ENCODE measurements around the gene CEP112. TPM values are rescaled to one million over a fixed set of nuclear protein-coding genes. Genes with fewer than 3 reads are reported as not detected.

CEP112 gene
- total RNA-seq, 4 donors from 2014 or later: 14.6 to 21.2 (median 20.2) TPM

DNA sequence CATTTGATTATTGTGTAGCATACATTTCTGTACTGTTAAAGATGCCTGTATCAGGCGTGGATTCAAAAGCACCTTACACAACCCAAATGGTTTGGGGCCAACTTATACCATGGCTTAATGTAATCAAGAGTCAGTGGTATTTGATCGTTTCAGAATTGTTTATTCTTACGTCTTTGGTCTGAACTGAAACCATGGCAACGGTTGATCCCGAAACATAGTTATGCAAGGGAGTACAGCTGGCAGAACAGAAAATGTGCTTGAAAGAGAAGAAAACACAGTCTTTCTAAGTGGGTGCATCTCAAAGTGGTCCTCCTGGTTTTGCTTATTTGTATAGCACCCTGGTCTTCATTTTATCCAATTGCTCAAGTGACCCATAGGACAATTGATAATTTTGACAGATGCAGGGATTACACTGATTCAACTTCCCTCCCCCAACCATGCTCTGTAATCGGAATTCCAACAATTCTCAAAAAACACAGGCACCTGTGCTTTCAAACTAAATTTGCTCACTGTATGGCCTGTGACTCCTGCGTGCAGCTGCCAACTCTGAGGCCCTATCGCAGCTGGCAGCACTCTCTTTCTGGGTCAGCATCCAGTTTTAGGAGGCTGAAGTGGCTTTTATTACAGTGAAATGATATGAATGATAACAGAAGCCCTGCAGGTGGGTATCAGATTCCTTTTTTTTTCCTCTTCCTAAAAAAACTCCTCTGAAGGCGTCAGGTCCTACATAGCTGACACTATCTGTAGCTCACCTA, 553.5 kb downstream of the CEP112 start:
- Histone ChIP-seq H3K27ac (peak overlapping the region; percentile 1 to 63 (median 48)), H3K27me3 (no peaks in the 10 kb centered on the region), H3K9me3 (no peaks in the 10 kb centered on the region), H3K4me1 (peaks cover 25 to 33% of the 10 kb centered on the region in 2 donors), H3K36me3 (no peaks in the 10 kb centered on the region), H3K4me3 (replicated peaks in 1 of 3) (no peak overlapping the region)
- intact Hi-C loops (cut with DNase I): no loop called here
- WGBS, 2 donors: 25 to 36% methylated on average over 9 of the region's 9 CpGs
- peak; percentile 72 to 76 for DNase-seq
- TF ChIP-seq, protein P1, sequence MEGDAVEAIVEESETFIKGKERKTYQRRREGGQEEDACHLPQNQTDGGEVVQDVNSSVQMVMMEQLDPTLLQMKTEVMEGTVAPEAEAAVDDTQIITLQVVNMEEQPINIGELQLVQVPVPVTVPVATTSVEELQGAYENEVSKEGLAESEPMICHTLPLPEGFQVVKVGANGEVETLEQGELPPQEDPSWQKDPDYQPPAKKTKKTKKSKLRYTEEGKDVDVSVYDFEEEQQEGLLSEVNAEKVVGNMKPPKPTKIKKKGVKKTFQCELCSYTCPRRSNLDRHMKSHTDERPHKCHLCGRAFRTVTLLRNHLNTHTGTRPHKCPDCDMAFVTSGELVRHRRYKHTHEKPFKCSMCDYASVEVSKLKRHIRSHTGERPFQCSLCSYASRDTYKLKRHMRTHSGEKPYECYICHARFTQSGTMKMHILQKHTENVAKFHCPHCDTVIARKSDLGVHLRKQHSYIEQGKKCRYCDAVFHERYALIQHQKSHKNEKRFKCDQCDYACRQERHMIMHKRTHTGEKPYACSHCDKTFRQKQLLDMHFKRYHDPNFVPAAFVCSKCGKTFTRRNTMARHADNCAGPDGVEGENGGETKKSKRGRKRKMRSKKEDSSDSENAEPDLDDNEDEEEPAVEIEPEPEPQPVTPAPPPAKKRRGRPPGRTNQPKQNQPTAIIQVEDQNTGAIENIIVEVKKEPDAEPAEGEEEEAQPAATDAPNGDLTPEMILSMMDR (IDR thresholded peaks at IDR 0.05): peak in 1 of 6 experiments; percentile 18
- no peak for TF ChIP-seq POLR2A (IDR thresholded peaks at IDR 0.05)

DNA sequence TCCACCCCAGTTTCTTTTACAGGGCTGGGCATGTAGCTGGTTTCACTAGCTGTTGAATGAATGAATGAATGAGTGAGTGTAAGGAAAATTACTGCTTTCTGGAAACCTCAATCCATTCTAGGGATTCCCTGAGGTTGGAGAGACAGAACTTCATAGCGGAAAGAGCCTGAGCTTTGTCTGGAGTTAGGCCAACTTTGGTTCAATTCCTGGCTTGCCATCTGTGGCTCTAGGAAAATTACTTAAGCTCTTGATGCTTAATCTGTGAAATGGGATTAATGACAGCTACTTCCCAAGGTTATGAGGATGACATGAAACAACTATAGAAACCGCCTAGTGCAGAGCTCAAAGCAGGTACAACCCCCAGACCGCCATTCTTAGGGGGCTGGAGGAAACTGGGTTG, 554.1 kb downstream of the CEP112 start:
- WGBS, 2 donors: 82 to 85% methylated on average over 3 of the region's 3 CpGs
- Histone ChIP-seq H3K27ac (peak overlapping the region; percentile 8 to 63 (median 37)), H3K4me3 (replicated peaks in 1 of 3) (no peak overlapping the region), H3K9me3 (no peaks in the 10 kb centered on the region), H3K4me1 (peaks cover 25 to 38% of the 10 kb centered on the region in 2 donors), H3K27me3 (no peaks in the 10 kb centered on the region), H3K36me3 (no peaks in the 10 kb centered on the region)
- DNase-seq: no peak
- no peak for TF ChIP-seq POLR2A (IDR thresholded peaks at IDR 0.05)
- intact Hi-C loops (cut with DNase I): no loop called here

GRCh38 chr17:65634533-65634932, 557.4 kb downstream of the CEP112 start:
- DNase-seq: no peak
- H3K4me3 ChIP-seq (replicated peaks in 1 of 3): no peak overlapping the region
- TF ChIP-seq, protein P1 (IDR thresholded peaks at IDR 0.05): no peak
- no peak for TF ChIP-seq POLR2A (IDR thresholded peaks at IDR 0.05)
- peak overlapping the region in 1 of 3 donors; percentile 2 for H3K27ac ChIP-seq
- intact Hi-C loops (cut with DNase I): no loop called here
- peaks cover 26 to 42% of the 10 kb centered on the region in 2 donors for H3K4me1 ChIP-seq
- no peaks in the 10 kb centered on the region for H3K9me3 ChIP-seq
- 93 to 98% methylated on average over 3 of the region's 3 CpGs for WGBS, 2 donors
- H3K27me3 ChIP-seq: no peaks in the 10 kb centered on the region
- H3K36me3 ChIP-seq: no peaks in the 10 kb centered on the region

DNA sequence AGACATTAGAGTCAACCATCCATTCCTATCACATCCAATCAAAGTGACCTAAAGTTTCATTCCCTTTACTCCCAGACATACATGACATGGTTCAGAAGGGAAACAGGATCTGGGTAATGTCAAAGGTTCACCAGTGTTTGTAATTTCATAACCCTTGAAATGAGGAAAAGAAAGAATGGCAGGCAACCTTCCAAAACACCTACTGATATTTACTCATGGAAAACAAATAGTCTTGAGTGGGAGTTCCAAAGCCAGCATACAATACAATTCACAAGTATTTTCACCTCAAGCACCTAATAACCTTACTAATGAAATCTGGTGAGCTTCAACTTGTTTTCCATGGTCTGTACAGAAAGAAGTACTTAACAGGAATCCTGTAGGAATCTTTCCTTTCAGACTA, 557.9 kb downstream of the CEP112 start:
- no peaks in the 10 kb centered on the region for H3K9me3 ChIP-seq
- DNase-seq: no peak
- H3K4me1 ChIP-seq: peaks cover 27 to 43% of the 10 kb centered on the region in 2 donors
- H3K27me3 ChIP-seq: no peaks in the 10 kb centered on the region
- H3K36me3 ChIP-seq: no peaks in the 10 kb centered on the region
- intact Hi-C loops (cut with DNase I): no loop called here
- H3K4me3 ChIP-seq (replicated peaks in 1 of 3): no peak overlapping the region
- no peak for TF ChIP-seq POLR2A (IDR thresholded peaks at IDR 0.05)
- TF ChIP-seq, protein P1 (IDR thresholded peaks at IDR 0.05): no peak
- H3K27ac ChIP-seq: peak overlapping the region in 2 of 3 donors; percentile 2 to 17

GRCh38 chr17:65633146-65633881, 558.6 kb downstream of the CEP112 start:
- 56 to 62% methylated on average over 8 of the region's 8 CpGs for WGBS, 2 donors
- Histone ChIP-seq H3K27ac (peak overlapping the region in 1 of 3 donors; percentile 36), H3K27me3 (no peaks in the 10 kb centered on the region)

More at GRCh38 chr17:65633146-65633881, 558.6 kb downstream of the CEP112 start:
- Histone ChIP-seq H3K4me1 (peaks cover 26 to 44% of the 10 kb centered on the region in 2 donors), H3K36me3 (no peaks in the 10 kb centered on the region), H3K4me3 (replicated peaks in 1 of 3) (no peak overlapping the region), H3K9me3 (no peaks in the 10 kb centered on the region)
- intact Hi-C loops (cut with DNase I): no loop called here
- TF ChIP-seq, protein P1 (IDR thresholded peaks at IDR 0.05): no peak
- no peak for TF ChIP-seq POLR2A (IDR thresholded peaks at IDR 0.05)
- DNase-seq: no peak
